GM23338 (cell line): ENCODE data around the gene C1orf52. TPM values are rescaled to one million over a fixed set of nuclear protein-coding genes. Genes with fewer than 3 reads are reported as not detected.
A peak's percentile ranks its signal among the peaks of the same experiment; 100 is the strongest.

ENCODE experiments used
- ATAC-seq: fragments of 200-7000 bp; cut with Tn5 transposase; 3 replicates; pipeline ENCODE4 v1.9.1; 2020
- DNase-seq: peaks from one replicate; pipeline ENCODE4 v3.0.0-alpha.2; 2015; ENCODE audit warnings: low spot score
- H2AFZ ChIP-seq: fragments of 200-600 bp; sonication (generic); 2 replicates; pipeline ENCODE4 v1.8.0; 2016; ENCODE audit warnings: antibody characterized with exemption, mild to moderate bottlenecking, moderate library complexity
- H3F3A ChIP-seq: fragments of 200-600 bp; sonication (generic); replicated peaks from 2 replicates; pipeline ENCODE4 v1.8.0; 2017; ENCODE audit warnings: antibody characterized with exemption, mixed run types, low read depth
- H3K27ac ChIP-seq: fragments of 200-600 bp; sonication (generic); 2 replicates; pipeline ENCODE4 v1.6.1; 2016; ENCODE audit warnings: low read depth
- H3K27me3 ChIP-seq: fragments of 200-600 bp; sonication (generic); 2 replicates; pipeline ENCODE4 v1.8.0; 2016; ENCODE audit warnings: mild to moderate bottlenecking, mixed run types, moderate library complexity; ENCODE audit not compliant: insufficient read depth
- H3K36me3 ChIP-seq: fragments of 200-600 bp; sonication (generic); 2 replicates; pipeline ENCODE4 v1.8.0; 2016; ENCODE audit warnings: mild to moderate bottlenecking; ENCODE audit not compliant: insufficient read depth
- H3K4me1 ChIP-seq: fragments of 200-600 bp; sonication (generic); 2 replicates; pipeline ENCODE4 v1.8.0; 2016; ENCODE audit warnings: mild to moderate bottlenecking, moderate library complexity; ENCODE audit not compliant: insufficient read depth
- H3K4me2 ChIP-seq: fragments of 200-600 bp; sonication (generic); 2 replicates; pipeline ENCODE4 v1.7.1; 2017; ENCODE audit warnings: mixed run types
- H3K4me3 ChIP-seq: fragments of 200-600 bp; sonication (generic); 2 replicates; pipeline ENCODE4 v1.6.1; 2016; ENCODE audit warnings: mixed run types
- H3K79me2 ChIP-seq: fragments of 200-600 bp; sonication (generic); replicated peaks from 2 replicates; pipeline ENCODE4 v1.8.0; 2017; ENCODE audit warnings: mild to moderate bottlenecking; ENCODE audit not compliant: insufficient read depth
- H3K9me2 ChIP-seq: fragments of 200-600 bp; sonication (generic); 2 replicates; pipeline ENCODE4 v1.8.0; 2017; ENCODE audit not compliant: insufficient read depth
- H4K20me1 ChIP-seq: fragments of 200-600 bp; sonication (generic); replicated peaks from 2 replicates; pipeline ENCODE4 v1.8.0; 2017; ENCODE audit warnings: mild to moderate bottlenecking; ENCODE audit not compliant: insufficient read depth
- H3K27ac Mint-ChIP-seq: 2 replicates; pipeline ENCODE4 v1.8.0; 2020; ENCODE audit warnings: inconsistent platforms, mild to moderate bottlenecking, moderate library complexity, mixed read lengths
- H3K27me3 Mint-ChIP-seq: 3 replicates; pipeline ENCODE4 v1.8.0; 2022; ENCODE audit warnings: low read depth, mild to moderate bottlenecking, moderate library complexity, mixed read lengths, inconsistent platforms; ENCODE audit not compliant: insufficient read depth, poor library complexity
- H3K36me3 Mint-ChIP-seq: 3 replicates; pipeline ENCODE4 v1.8.0; 2021; ENCODE audit warnings: low read depth, mild to moderate bottlenecking, inconsistent platforms, moderate library complexity, mixed read lengths
- H3K4me1 Mint-ChIP-seq: 3 replicates; pipeline ENCODE4 v1.8.0; 2020; ENCODE audit warnings: mild to moderate bottlenecking, inconsistent platforms, mixed read lengths
- H3K4me3 Mint-ChIP-seq: 3 replicates; pipeline ENCODE4 v1.8.0; 2021; ENCODE audit warnings: moderate library complexity, mild to moderate bottlenecking, inconsistent platforms, mixed read lengths
- H3K9me3 Mint-ChIP-seq: 3 replicates; pipeline ENCODE4 v1.8.0; 2020; ENCODE audit warnings: moderate library complexity, mild to moderate bottlenecking, inconsistent platforms, mixed read lengths
- CTCF ChIP-seq, 2 experiments: fragments of 200-600 bp in 1 of 2; sonication (generic) in 1 of 2; conservative IDR thresholded peaks; 2 replicates each; pipeline versions ENCODE4 v1.5.1 to v1.6.1; 2016 to 2017; ENCODE audit warnings: antibody characterized with exemption in 2 of 2, low read depth in 2 of 2, mild to moderate bottlenecking in 2 of 2, moderate library complexity in 1 of 2
- EZH2 ChIP-seq: fragments of 200-600 bp; sonication (generic); IDR thresholded peaks from one replicate; pipeline ENCODE4 v1.8.0; 2017; ENCODE audit warnings: antibody characterized with exemption, mild to moderate bottlenecking, low read depth; ENCODE audit not compliant: unreplicated experiment
- EZH2phosphoT487 ChIP-seq: fragments of 200-600 bp; sonication (generic); IDR thresholded peaks from one replicate; pipeline ENCODE4 v1.8.1; 2018; ENCODE audit warnings: antibody characterized with exemption; ENCODE audit not compliant: unreplicated experiment
- JUNB ChIP-seq: IDR thresholded peaks from one replicate; pipeline ENCODE4 v1.6.1; 2016; ENCODE audit warnings: antibody characterized with exemption; ENCODE audit not compliant: unreplicated experiment
- NANOG ChIP-seq: IDR thresholded peaks from 2 replicates; pipeline ENCODE4 v1.6.1; 2016; ENCODE audit warnings: antibody characterized with exemption, borderline replicate concordance
- POLR2AphosphoS5 ChIP-seq: IDR thresholded peaks from 2 replicates; pipeline ENCODE4 v1.6.1; 2016; ENCODE audit warnings: antibody characterized with exemption, low read depth
- STAT1 ChIP-seq: IDR thresholded peaks from one replicate; pipeline ENCODE4 v1.6.1; 2016; ENCODE audit warnings: antibody characterized with exemption; ENCODE audit not compliant: unreplicated experiment
- ZNF114 ChIP-seq: fragments of 250-450 bp; sonication (Bioruptor Pico); IDR thresholded peaks from 2 replicates; pipeline ENCODE4 v1.5.0; 2020; ENCODE audit warnings: mild to moderate bottlenecking, moderate library complexity
- ZNF331 ChIP-seq: fragments of 250-450 bp; sonication (Bioruptor Pico); IDR thresholded peaks from 2 replicates; pipeline ENCODE4 v1.5.0; 2020; ENCODE audit warnings: low read depth, mild to moderate bottlenecking, moderate library complexity
- polyA plus RNA-seq: library from polyadenylated mRNA; unstranded; fragments of >200 nt; fragmentation: Nextera tagmentation; extraction: Ambion mirVana; gene quantifications from 2 replicates; pipeline ENCODE4 v1.2.1, GENCODE V29; 2016
- total RNA-seq: library from RNA; depleted of rRNA; stranded (reverse); fragments of >200 nt; shearing (Covaris generic); gene quantifications from 2 replicates; pipeline ENCODE4 v1.2.3, GENCODE V29; 2014
- TF ChIP-seq, protein P1 (sequence below): IDR thresholded peaks from 2 replicates; pipeline ENCODE4 v1.6.1; 2016; ENCODE audit warnings: antibody characterized with exemption
- TF ChIP-seq, protein P2 (sequence below): IDR thresholded peaks from one replicate; pipeline ENCODE4 v1.6.1; 2018; ENCODE audit warnings: antibody characterized with exemption; ENCODE audit not compliant: unreplicated experiment

C1orf52 gene
- total and polyA plus RNA-seq, 2 experiments from 2014 or later = 35.6 to 102 TPM

- Mint-ChIP-seq H3K4me1 (peaks cover 21% of the 10 kb centered on the region), H3K27ac (no peak overlapping the region), H3K27me3 (peaks cover 4% of the 10 kb centered on the region), H3K4me3 (no peak overlapping the region), H3K9me3 (no peaks in the 10 kb centered on the region), H3K36me3 (no peaks in the 10 kb centered on the region)
- Histone ChIP-seq H3K79me2 (no peaks in the 10 kb centered on the region), H3K4me2 (no peak overlapping the region), H2AFZ (no peak overlapping the region), H3K4me1 (peaks cover 18% of the 10 kb centered on the region), H3K27me3 (no peaks in the 10 kb centered on the region), H3F3A (no peaks in the 10 kb centered on the region), H4K20me1 (no peaks in the 10 kb centered on the region), H3K9me2 (no peaks in the 10 kb centered on the region), H3K36me3 (no peaks in the 10 kb centered on the region), H3K4me3 (no peak overlapping the region), H3K27ac (no peak overlapping the region)
- TF ChIP-seq ZNF114 (CRISPR knock-in tag) (no peak), ZNF331 (no peak), EZH2phosphoT487 (no peak), NANOG (no peak), EZH2 (no peak)
- DNase-seq (no peak), ATAC-seq (no peak)
Observed at GRCh38 chr1:85229574-85230097, 29.8 kb downstream of the C1orf52 start.

GRCh38 chr1:85228972-85229371 lies 30.5 kb downstream of the C1orf52 start:
- TF ChIP-seq POLR2AphosphoS5 = no peak
- no peak for TF ChIP-seq STAT1
- TF ChIP-seq, protein P1, sequence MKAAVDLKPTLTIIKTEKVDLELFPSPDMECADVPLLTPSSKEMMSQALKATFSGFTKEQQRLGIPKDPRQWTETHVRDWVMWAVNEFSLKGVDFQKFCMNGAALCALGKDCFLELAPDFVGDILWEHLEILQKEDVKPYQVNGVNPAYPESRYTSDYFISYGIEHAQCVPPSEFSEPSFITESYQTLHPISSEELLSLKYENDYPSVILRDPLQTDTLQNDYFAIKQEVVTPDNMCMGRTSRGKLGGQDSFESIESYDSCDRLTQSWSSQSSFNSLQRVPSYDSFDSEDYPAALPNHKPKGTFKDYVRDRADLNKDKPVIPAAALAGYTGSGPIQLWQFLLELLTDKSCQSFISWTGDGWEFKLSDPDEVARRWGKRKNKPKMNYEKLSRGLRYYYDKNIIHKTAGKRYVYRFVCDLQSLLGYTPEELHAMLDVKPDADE = no peak
- no peak for TF ChIP-seq EZH2phosphoT487
- no peak overlapping the region for H3K4me3 ChIP-seq
- Mint-ChIP-seq H3K27ac (no peak overlapping the region), H3K36me3 (no peaks in the 10 kb centered on the region), H3K4me3 (no peak overlapping the region), H3K4me1 (peaks cover 27% of the 10 kb centered on the region), H3K9me3 (no peaks in the 10 kb centered on the region), H3K27me3 (peaks cover 4% of the 10 kb centered on the region)
- H3K79me2 ChIP-seq = no peaks in the 10 kb centered on the region
- H3K27ac ChIP-seq = no peak overlapping the region
- no peaks in the 10 kb centered on the region for H4K20me1 ChIP-seq
- no peak for DNase-seq
- no peaks in the 10 kb centered on the region for H3K36me3 ChIP-seq
- no peaks in the 10 kb centered on the region for H3K27me3 ChIP-seq
- H2AFZ ChIP-seq = no peak overlapping the region
- no peaks in the 10 kb centered on the region for H3F3A ChIP-seq
- peaks cover 25% of the 10 kb centered on the region for H3K4me1 ChIP-seq
- no peaks in the 10 kb centered on the region for H3K9me2 ChIP-seq
- ATAC-seq = no peak
- no peak overlapping the region for H3K4me2 ChIP-seq

GRCh38 chr1:85225624-85226380 lies 33.7 kb downstream of the C1orf52 start:
- H3K36me3 Mint-ChIP-seq = no peaks in the 10 kb centered on the region
- no peak overlapping the region; the same call in 1 of the 2 replicates for H3K27ac ChIP-seq
- TF ChIP-seq JUNB (no peak), POLR2AphosphoS5 (no peak), EZH2phosphoT487 (no peak), NANOG (no peak), CTCF (conservative IDR thresholded peaks at IDR 0.05; ENCODE audit: low read depth in 2 of 2) (no peak)
- TF ChIP-seq, protein P2, sequence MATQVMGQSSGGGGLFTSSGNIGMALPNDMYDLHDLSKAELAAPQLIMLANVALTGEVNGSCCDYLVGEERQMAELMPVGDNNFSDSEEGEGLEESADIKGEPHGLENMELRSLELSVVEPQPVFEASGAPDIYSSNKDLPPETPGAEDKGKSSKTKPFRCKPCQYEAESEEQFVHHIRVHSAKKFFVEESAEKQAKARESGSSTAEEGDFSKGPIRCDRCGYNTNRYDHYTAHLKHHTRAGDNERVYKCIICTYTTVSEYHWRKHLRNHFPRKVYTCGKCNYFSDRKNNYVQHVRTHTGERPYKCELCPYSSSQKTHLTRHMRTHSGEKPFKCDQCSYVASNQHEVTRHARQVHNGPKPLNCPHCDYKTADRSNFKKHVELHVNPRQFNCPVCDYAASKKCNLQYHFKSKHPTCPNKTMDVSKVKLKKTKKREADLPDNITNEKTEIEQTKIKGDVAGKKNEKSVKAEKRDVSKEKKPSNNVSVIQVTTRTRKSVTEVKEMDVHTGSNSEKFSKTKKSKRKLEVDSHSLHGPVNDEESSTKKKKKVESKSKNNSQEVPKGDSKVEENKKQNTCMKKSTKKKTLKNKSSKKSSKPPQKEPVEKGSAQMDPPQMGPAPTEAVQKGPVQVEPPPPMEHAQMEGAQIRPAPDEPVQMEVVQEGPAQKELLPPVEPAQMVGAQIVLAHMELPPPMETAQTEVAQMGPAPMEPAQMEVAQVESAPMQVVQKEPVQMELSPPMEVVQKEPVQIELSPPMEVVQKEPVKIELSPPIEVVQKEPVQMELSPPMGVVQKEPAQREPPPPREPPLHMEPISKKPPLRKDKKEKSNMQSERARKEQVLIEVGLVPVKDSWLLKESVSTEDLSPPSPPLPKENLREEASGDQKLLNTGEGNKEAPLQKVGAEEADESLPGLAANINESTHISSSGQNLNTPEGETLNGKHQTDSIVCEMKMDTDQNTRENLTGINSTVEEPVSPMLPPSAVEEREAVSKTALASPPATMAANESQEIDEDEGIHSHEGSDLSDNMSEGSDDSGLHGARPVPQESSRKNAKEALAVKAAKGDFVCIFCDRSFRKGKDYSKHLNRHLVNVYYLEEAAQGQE = no peak
- TF ChIP-seq, protein P1 = no peak

More at GRCh38 chr1:85225624-85226380, 33.7 kb downstream of the C1orf52 start:
- Histone ChIP-seq H3F3A (no peaks in the 10 kb centered on the region), H3K9me2 (no peaks in the 10 kb centered on the region), H3K27me3 (no peaks in the 10 kb centered on the region), H4K20me1 (no peaks in the 10 kb centered on the region), H3K4me3 (no peak overlapping the region), H3K36me3 (no peaks in the 10 kb centered on the region), H3K79me2 (no peaks in the 10 kb centered on the region), H2AFZ (no peak overlapping the region), H3K4me1 (peaks cover 26% of the 10 kb centered on the region), H3K4me2 (peak overlapping the region; percentile 41)
- Mint-ChIP-seq H3K27ac (peak overlapping the region; percentile 82), H3K27me3 (peaks cover 4% of the 10 kb centered on the region), H3K4me1 (peaks cover 32% of the 10 kb centered on the region), H3K4me3 (peak overlapping the region; percentile 24; the same call in 2 of the 3 replicates), H3K9me3 (no peaks in the 10 kb centered on the region)
- DNase-seq (peak; percentile 22), ATAC-seq (peak; percentile 58)
